Measurements from ENCODE around the gene COL6A5. TPM values are rescaled to one million over a fixed set of nuclear protein-coding genes. Genes with fewer than 3 reads are reported as not detected.

COL6A5 gene
- polyA plus RNA-seq, 2 of the 4 experiments (the other 2 are of a cell fraction), result not detected

- Histone ChIP-seq H3K4me2 (no peak overlapping the region), H3K4me3 (no peak overlapping the region), H3K9me3 (no peaks in the 10 kb centered on the region), H3K4me1 (no peaks in the 10 kb centered on the region), H3K27ac (no peak overlapping the region)
- FAIRE-seq (no peak), DNase-seq (ENCODE audit: low read depth in 1 of 2, low spot score in 1 of 2) (no peak), ATAC-seq (no peak)
- WGBS (ENCODE audit: missing lambda C conversion rate), result 40% methylated on average over 5 of the region's 5 CpGs
- CTCF ChIA-PET, result no interaction called here
- POLR2A ChIA-PET, result no interaction called here
- TF ChIP-seq GATA3 (IDR thresholded peaks at IDR 0.05; ENCODE audit: borderline replicate concordance) (no peak), HDAC2 (IDR thresholded peaks at IDR 0.05) (no peak), RARB (CRISPR knock-in tag; IDR thresholded peaks at IDR 0.05) (no peak), MAZ (IDR thresholded peaks at IDR 0.05; ENCODE audit: borderline replicate concordance, low read depth, low read length) (no peak), PBX3 (IDR thresholded peaks at IDR 0.05) (no peak), CHD4 (IDR thresholded peaks at IDR 0.05; ENCODE audit: borderline replicate concordance) (no peak), EP300 (IDR thresholded peaks at IDR 0.05) (no peak), CBX8 (IDR thresholded peaks at IDR 0.05) (no peak)
Measured at GRCh38 chr3:130354430-130354829, 9.0 kb downstream of the COL6A5 start.

- H3K9me3 ChIP-seq, result no peaks in the 10 kb centered on the region
- H3K4me3 ChIP-seq, result no peak overlapping the region
- no peak overlapping the region for H3K4me2 ChIP-seq
- CTCF ChIA-PET, result no interaction called here
- POLR2A ChIA-PET, result no interaction called here
- no peaks in the 10 kb centered on the region for H3K4me1 ChIP-seq
- TF ChIP-seq RARB (CRISPR knock-in tag; IDR thresholded peaks at IDR 0.05) (no peak), REST (IDR thresholded peaks at IDR 0.05) (no peak), RNF2 (IDR thresholded peaks at IDR 0.05; ENCODE audit: borderline replicate concordance, low read depth) (no peak), MAX (IDR thresholded peaks at IDR 0.05) (no peak), BHLHE40 (IDR thresholded peaks at IDR 0.05; ENCODE audit: low read depth, low read length) (no peak)
- DNase-seq (ENCODE audit: low read depth in 1 of 2, low spot score in 1 of 2) (no peak), FAIRE-seq (no peak), ATAC-seq (no peak)
- WGBS (ENCODE audit: missing lambda C conversion rate), result 9% methylated on average over 3 of the region's 3 CpGs
- H3K27ac ChIP-seq, result no peak overlapping the region
Measured at GRCh38 chr3:130374033-130374432, 28.6 kb downstream of the COL6A5 start.

GRCh38 chr3:130374908-130375307, 29.4 kb downstream of the COL6A5 start:
- FAIRE-seq (no peak), DNase-seq (ENCODE audit: low read depth in 1 of 2, low spot score in 1 of 2) (no peak), ATAC-seq (no peak)
- Histone ChIP-seq H3K27ac (no peak overlapping the region), H3K9me3 (no peaks in the 10 kb centered on the region), H3K4me1 (no peaks in the 10 kb centered on the region), H3K4me3 (no peak overlapping the region), H3K4me2 (no peak overlapping the region)
- WGBS (ENCODE audit: missing lambda C conversion rate), result 0% methylated on average over 1 of the region's 1 CpG
- no peak for TF ChIP-seq KDM1A (IDR thresholded peaks at IDR 0.05; ENCODE audit: low read depth)
- no peak for TF ChIP-seq KDM5A (IDR thresholded peaks at IDR 0.05)
- no peak for TF ChIP-seq SREBF2 (IDR thresholded peaks at IDR 0.05)
- no peak for TF ChIP-seq ZNF302 (CRISPR knock-in tag; IDR thresholded peaks at IDR 0.05)
- CTCF ChIA-PET, result no interaction called here
- POLR2A ChIA-PET, result no interaction called here

GRCh38 chr3:130377960-130378676, 32.6 kb downstream of the COL6A5 start:
- H3K9me3 ChIP-seq, result no peaks in the 10 kb centered on the region
- no peak overlapping the region for H3K4me2 ChIP-seq
- H3K4me1 ChIP-seq, result no peaks in the 10 kb centered on the region
- DNase-seq (ENCODE audit: low read depth in 1 of 2, low spot score in 1 of 2), result no peak
- 0% methylated on average over 1 of the region's 1 CpG for WGBS (ENCODE audit: missing lambda C conversion rate)
- H3K27ac ChIP-seq, result no peak overlapping the region
- CTCF ChIA-PET, result no interaction called here
- no peak for ATAC-seq
- no peak overlapping the region for H3K4me3 ChIP-seq
- FAIRE-seq, result no peak
- POLR2A ChIA-PET, result no interaction called here
- TF ChIP-seq KDM1A (IDR thresholded peaks at IDR 0.05; ENCODE audit: low read depth) (no peak), FOXS1 (CRISPR knock-in tag; IDR thresholded peaks at IDR 0.05) (no peak), TFCP2L1 (CRISPR knock-in tag; IDR thresholded peaks at IDR 0.05) (no peak), E2F6 (IDR thresholded peaks at IDR 0.05; ENCODE audit: borderline replicate concordance, low read depth) (no peak), REST (IDR thresholded peaks at IDR 0.05) (no peak), RFX5 (IDR thresholded peaks at IDR 0.05) (no peak), FOSL2 (IDR thresholded peaks at IDR 0.05) (no peak), FOSL2 (CRISPR knock-in tag; IDR thresholded peaks at IDR 0.05) (no peak), HEYL (CRISPR knock-in tag; IDR thresholded peaks at IDR 0.05) (no peak), CHD4 (IDR thresholded peaks at IDR 0.05; ENCODE audit: borderline replicate concordance) (no peak)

Data from A549 (cell line).